Lower leg skin (tissue), 3 donors: ENCODE measurements around the gene SLC25A12.

Source experiments
- POLR2A ChIP-seq, 2 donors: fragments of 450-650 bp; IDR thresholded peaks; one replicate each; pipeline ENCODE4 v1.6.1; 2016 to 2017; ENCODE audit warnings: antibody characterized with exemption in 2 of 2, mild to moderate bottlenecking in 1 of 2, moderate library complexity in 1 of 2
- TF ChIP-seq, protein P1 (sequence below), 3 donors: fragments of 450-650 bp; IDR thresholded peaks; one replicate each; pipeline ENCODE4 v1.5.1; 2016; ENCODE audit warnings: antibody characterized with exemption in 3 of 3, mild to moderate bottlenecking in 3 of 3, moderate library complexity in 2 of 3

DNA sequence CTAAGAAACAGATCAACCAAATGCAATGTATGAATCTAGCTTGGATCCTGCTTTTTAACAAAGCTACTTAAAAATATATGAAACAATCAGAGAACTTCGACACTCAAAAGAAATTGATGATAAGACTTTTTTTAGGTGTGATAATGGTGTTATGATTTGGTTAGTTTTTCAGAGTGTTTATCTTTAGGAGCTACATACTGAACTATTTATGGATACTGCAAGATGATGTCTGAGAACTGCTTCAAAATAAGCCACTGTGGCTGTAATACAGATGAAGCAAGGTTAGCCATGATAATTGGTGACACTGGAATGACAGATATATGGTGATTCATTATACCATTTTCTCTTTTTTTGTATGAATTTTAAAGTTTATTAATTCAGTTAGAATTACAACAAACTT, 14.2 kb downstream of the SLC25A12 start:
- TF ChIP-seq, protein P1, sequence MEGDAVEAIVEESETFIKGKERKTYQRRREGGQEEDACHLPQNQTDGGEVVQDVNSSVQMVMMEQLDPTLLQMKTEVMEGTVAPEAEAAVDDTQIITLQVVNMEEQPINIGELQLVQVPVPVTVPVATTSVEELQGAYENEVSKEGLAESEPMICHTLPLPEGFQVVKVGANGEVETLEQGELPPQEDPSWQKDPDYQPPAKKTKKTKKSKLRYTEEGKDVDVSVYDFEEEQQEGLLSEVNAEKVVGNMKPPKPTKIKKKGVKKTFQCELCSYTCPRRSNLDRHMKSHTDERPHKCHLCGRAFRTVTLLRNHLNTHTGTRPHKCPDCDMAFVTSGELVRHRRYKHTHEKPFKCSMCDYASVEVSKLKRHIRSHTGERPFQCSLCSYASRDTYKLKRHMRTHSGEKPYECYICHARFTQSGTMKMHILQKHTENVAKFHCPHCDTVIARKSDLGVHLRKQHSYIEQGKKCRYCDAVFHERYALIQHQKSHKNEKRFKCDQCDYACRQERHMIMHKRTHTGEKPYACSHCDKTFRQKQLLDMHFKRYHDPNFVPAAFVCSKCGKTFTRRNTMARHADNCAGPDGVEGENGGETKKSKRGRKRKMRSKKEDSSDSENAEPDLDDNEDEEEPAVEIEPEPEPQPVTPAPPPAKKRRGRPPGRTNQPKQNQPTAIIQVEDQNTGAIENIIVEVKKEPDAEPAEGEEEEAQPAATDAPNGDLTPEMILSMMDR (IDR thresholded peaks at IDR 0.05) = no peak
- no peak for TF ChIP-seq POLR2A (IDR thresholded peaks at IDR 0.05)
